CD1c-positive myeloid dendritic cell (primary cell): ENCODE measurements around the gene ADAM19.
A peak's percentile ranks its signal among the peaks of the same experiment; 100 is the strongest.

ENCODE experiments used
- DNase-seq: peaks from one replicate; pipeline ENCODE4 v3.0.0-alpha.2; 2016; ENCODE audit errors: extremely low spot score

Gene ADAM19

GRCh38 chr5:157563929-157564716, 11.5 kb downstream of the ADAM19 start:
- DNase-seq: no peak

DNA sequence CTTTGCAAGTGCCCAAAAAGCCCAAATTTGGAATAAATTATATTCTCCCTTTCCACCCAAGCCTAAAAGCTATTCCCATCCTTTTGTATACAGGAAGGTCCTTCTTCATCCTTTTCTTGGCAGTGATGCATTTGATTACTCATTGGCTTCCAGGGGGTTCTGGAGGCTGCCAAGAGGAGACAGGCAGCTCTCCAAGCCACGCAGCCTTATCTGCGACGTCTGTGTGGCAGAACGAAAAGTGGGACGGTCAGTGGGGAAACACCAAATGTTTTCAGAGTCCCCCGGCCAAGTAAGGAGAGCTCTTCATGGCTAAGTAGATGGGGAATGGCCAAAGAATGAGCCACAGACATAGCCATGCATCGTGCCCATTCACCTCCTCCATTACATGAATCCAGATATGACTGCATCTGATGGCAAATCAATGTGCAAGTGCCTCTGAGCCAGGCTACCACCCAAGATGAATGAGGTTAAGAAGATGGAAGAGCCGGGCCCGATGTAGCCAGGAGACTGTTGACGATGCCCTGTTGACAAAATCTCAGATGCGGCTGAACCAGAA, 12.1 kb downstream of the ADAM19 start:
- no peak for DNase-seq

- no peak for DNase-seq
Observed at GRCh38 chr5:157562111-157562581, 13.4 kb downstream of the ADAM19 start.

- no peak for DNase-seq
Observed at GRCh38 chr5:157561110-157561509, 14.5 kb downstream of the ADAM19 start.

- DNase-seq: no peak
Observed at GRCh38 chr5:157559301-157559700, 16.3 kb downstream of the ADAM19 start.

DNA sequence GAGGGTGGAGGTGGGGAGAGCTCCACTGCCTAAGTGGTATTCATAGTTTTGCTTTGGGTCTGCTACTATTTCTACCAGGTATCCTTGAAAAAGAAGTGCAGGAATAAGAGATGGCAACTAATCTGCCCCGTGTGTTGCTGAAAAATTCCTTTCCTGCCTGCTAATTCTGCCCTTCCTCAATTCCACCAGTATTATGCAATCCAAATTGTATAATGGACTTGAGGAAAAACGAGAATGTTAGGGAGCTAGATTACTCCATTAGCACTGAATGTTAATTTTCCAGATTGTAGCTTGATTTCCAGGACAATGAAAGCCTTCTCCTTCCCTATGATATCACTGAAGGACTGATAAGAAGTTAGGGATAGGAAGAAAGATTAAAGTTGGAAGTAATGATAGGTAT, 16.9 kb downstream of the ADAM19 start:
- DNase-seq: no peak

GRCh38 chr5:157558041-157558595, 17.5 kb downstream of the ADAM19 start:
- DNase-seq: no peak

- no peak for DNase-seq
Observed at GRCh38 chr5:157556615-157557418, 18.8 kb downstream of the ADAM19 start.

GRCh38 chr5:157555037-157555640, 20.4 kb downstream of the ADAM19 start:
- peak; percentile 75 for DNase-seq

- no peak for DNase-seq
Observed at GRCh38 chr5:157554179-157555036, 21.2 kb downstream of the ADAM19 start.

DNA sequence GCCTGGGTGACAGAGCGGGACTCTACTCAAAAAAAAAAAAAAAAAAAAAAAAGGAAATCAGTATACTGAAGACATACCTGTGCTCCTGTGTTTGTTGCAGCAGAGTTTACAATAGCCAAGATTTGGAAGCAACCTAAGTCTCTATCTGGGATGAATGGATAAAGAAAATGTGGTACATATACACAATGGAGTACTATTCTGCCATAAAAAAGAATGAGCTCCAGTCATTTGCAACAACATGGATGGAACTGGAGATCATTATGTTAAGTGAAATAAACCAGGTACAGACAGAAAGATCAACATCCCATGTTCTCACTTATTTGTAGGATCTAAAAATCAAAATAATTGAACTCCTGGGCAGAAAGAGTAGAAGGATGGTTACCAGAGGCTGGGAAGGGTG, 22.9 kb downstream of the ADAM19 start:
- DNase-seq: no peak

DNA sequence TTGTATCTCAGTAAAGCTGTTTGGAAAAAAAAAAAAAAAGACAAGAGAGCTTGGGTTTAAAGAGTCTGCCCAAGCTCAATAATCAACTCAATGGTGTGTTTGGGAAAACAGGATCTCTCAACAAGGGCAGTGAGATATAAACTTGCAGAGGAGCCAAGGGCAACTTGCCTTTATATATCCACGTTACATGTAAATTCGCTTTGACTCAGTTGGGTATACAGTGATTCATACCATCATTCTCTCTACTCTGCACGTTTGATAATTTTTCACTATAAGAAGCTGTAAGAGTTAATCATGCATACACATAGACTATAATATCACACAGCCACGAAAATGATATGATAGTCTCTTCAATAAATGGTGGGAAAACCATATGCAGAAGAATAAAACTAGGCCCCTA, 24.9 kb downstream of the ADAM19 start:
- no peak for DNase-seq

GRCh38 chr5:157549954-157550549, 25.5 kb downstream of the ADAM19 start:
- DNase-seq: no peak

GRCh38 chr5:157549283-157549629, 26.3 kb downstream of the ADAM19 start:
- DNase-seq: no peak

DNA sequence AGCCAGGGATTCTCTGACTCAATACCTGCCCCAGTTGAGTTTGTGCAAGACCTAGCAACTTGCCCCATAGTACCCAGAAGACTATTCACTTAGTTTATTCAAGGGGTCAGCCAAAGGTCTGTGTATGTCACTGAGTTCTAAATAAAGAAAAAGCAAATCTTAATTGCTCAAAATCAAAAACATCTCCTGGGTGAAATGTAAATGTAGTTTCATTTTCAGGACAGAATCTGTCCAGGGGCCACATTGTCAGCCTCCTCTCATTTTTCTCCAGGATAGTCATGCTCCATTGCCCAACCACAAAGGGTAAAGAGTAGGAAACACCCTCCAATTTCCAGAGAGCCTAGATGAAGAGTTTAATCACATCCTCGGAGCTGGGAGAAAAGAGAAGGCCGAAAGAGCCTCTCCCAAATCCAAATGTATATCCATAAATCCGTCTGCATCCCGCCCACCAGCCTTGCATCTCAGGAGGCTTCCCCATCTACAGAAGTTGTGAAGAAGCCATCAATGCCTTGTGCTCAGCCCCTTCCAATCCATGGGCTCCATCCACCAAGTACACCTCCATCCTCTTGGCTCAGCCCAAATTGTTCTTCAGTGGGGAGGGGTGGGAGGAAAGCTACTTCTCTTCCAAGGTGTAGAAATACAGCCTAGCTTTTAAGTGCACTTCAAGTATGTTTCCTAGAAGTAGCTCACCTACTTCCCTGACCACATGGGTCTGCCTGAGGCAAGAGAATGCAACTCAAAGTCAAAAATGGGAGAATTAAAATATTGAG, 26.9 kb downstream of the ADAM19 start:
- DNase-seq: no peak

- no peak for DNase-seq
Observed at GRCh38 chr5:157547941-157548512, 27.5 kb downstream of the ADAM19 start.

DNA sequence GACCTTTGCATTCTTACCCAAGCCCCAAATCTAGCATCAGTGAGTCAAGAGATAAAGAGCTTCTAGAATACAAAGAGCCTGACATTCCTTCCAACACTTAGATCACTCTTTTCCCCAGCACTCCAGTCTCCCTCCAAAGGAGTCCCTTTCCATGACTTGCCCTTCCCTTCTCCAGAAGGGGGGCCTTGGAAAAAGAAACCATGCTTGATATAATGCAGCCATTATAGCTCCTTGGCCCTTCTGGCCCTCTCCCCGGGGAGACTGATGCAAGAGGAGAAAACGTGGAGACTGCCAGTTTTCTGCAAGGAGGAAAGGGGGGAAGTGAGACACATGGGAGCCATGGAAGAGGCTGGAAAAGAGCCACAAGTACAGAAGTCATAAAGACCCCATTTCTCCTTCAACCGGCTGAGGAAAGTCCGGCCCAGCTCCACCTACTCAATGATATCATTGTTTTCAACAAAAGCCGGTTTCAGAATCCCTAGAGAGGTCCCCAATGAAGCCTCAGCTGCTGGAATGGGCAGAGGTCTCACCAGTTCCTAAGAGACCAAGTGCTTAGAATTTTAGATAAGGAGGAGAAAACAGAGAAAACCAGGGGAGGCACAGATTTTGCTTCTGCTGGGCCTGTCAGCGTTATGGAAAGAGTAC, 29.0 kb downstream of the ADAM19 start:
- DNase-seq: no peak

DNA sequence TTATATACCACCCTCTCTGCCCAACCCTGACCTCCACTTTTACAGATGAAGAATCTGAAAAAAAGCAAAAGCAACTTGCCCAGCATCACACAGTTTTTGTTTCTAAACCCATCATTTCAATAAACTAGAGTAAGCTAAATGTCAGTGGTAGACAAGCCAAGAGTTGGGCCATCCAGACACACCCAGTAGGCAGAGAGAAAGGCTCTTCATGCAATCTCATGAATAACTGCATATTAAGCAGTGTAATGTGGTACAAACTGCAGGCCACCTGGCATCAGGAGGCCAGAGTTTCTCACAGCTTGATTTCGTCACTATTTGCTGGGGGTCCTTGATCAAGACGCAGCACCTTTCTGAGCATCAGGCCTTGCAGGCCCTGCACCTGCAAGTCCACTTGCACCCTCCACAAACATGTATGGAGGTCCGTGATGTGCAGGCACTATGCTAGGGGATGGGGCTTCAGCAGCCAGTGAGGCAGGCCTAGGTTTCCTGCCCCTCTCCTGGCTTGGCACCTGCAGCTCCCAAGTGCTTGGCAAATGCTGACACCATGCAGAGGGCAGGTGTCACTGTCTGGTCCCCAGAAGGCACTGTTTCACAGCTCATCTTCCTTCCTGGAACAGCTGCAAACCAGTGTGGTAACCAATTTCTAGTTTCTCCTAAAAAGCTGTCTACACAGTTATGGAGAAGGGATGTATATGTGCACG, 29.8 kb downstream of the ADAM19 start:
- DNase-seq: no peak
